GM12872 (cell line): Measurements from ENCODE around the gene CCDC87.

Source experiments
- TF ChIP-seq, protein P1 (sequence below): IDR thresholded peaks from 3 replicates; pipeline ENCODE4 v1.5.1; 2011; ENCODE audit warnings: low read depth, mild to moderate bottlenecking, low read length, moderate library complexity; ENCODE audit not compliant: insufficient read depth

The CCDC87 gene

DNA sequence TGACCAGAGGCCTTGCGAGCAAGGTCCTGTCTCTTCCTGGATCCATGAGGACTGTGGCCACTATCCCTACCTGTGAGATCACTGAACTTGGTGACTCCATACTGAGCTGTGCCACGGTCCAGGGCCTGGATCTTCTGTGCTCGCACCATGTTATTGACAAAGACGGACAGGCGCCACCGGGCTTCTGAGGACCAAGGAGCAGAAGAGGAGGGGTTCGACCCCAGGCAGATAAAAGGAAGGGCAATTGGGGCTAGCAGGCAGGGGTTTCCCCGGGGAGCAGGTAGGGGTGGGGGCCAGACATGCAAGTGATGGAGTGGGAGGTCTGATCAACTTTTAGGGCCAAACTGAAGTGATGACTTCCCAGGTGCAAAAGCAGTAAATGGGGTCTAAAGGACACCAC is 26.6 kb downstream of the CCDC87 start:
- TF ChIP-seq, protein P1, sequence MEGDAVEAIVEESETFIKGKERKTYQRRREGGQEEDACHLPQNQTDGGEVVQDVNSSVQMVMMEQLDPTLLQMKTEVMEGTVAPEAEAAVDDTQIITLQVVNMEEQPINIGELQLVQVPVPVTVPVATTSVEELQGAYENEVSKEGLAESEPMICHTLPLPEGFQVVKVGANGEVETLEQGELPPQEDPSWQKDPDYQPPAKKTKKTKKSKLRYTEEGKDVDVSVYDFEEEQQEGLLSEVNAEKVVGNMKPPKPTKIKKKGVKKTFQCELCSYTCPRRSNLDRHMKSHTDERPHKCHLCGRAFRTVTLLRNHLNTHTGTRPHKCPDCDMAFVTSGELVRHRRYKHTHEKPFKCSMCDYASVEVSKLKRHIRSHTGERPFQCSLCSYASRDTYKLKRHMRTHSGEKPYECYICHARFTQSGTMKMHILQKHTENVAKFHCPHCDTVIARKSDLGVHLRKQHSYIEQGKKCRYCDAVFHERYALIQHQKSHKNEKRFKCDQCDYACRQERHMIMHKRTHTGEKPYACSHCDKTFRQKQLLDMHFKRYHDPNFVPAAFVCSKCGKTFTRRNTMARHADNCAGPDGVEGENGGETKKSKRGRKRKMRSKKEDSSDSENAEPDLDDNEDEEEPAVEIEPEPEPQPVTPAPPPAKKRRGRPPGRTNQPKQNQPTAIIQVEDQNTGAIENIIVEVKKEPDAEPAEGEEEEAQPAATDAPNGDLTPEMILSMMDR: no peak

DNA sequence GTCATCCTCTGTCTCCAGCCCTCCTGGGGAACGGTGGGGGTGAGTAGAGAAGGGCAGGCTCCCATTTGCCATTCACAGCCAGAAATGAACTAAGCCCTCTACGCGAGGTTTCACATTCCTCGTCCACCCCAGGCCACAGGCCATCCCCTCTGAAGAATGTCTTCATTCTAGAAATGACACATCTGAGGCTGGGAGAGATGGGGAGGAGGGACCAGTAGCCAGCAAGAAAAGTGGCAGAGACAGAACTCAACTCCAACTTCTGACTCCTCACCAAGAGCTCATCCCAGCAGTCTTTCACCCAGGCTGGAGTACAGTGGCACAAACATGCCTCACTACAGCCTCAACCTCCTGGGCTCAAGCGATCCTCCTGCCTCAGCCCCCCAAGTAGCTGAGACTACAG is 27.9 kb downstream of the CCDC87 start:
- TF ChIP-seq, protein P1: no peak

DNA sequence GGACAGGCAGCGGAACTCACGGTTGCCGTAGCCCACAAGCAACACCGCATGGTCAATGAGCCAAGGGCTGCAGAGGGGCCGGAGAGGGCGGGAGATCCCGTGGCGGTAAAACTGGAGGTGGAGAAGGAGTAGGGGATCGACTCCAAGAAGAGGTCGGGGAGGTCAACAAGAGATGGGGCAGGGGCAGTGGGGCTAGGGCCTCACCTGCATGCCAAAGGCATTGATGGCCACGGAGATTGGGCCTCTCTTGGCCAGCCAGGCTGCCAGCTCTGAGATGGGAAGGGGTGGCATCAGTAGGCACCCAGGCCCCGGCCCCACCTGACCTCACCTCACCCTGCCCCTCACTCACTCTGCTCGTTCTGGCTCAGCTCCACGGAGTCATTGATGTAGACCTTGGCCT is 28.3 kb downstream of the CCDC87 start:
- TF ChIP-seq, protein P1: no peak

DNA sequence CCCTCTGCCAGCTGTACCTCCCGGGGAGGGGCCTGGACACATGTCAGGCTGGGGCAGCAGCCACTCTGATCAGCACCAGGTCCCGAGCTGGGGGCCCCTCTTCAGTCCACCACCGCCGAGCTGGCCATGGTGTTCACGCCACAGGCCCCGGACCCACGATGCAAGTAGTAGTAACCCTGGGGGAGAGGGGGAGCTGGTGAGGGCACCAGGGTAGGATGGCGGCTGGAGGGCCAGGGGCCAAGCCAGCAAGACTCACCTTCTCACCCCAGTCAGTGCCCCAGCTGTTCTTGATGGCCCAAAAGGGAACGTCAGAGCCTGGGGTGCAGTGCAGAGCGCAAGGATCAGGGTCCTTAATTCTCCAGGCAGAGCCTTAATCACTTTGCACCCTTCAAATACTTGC is 29.0 kb downstream of the CCDC87 start:
- TF ChIP-seq, protein P1: no peak

DNA sequence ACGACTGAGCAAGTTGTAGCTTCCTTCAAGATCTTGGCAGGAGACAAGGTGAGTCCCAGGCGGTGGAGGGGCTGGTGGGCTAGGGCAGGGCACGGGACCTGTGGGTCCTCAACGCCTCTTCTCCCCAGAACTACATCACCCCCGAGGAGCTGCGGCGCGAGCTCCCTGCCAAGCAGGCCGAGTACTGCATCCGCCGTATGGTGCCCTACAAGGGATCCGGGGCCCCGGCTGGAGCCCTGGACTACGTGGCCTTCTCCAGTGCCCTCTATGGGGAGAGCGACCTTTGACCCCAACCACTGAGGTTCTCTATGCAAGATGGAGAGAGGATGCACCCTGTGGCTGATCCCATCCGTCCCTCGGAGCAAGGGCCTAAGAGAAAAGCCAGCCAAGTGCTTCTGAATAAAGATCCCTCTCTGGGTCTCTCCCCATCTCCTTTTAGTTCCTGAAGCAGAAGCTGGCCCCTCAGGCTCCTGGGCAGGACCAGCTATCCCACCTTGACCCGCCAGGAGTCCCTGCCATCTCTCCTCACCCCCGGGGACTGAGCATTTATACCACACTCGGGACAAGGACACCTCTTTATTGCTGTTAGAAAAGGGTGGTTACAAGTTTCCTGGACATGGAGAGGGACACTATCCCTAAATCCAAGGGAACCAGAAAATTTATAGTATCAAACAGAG is 29.8 kb downstream of the CCDC87 start:
- TF ChIP-seq, protein P1: no peak

DNA sequence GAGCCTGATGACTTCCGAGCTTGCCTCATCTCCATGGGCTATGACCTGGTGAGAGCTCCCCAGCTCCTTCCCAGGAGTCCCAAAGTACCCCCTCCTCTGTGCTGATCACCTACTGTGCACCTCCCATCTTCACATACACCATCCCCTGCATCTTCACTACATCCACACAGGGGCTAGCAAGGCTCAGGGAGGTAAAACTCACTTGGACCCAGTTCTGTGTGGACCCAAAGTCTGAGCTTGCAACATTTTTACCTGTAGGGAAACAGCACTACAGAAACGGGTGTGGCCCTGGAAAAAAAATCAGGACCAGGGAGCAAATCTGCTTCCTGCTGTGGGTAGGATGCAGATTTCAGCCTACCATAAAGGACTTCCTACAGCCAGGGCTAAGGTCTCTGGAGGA is 30.6 kb downstream of the CCDC87 start:
- TF ChIP-seq, protein P1: no peak

DNA sequence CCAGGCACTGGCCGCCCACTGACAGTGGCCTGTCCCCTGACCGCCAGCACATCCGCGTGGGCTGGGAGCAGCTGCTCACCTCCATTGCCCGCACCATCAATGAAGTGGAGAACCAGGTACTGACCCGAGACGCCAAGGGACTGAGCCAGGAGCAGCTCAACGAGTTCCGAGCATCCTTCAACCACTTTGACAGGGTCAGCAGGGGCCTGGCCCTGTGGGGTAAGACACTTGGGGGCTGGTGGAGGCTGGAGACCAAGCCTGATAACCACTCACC is 31.0 kb downstream of the CCDC87 start:
- TF ChIP-seq, protein P1: no peak
